HG03442 (cell line): ENCODE measurements around the gene CHST12.

Experiments
- ATAC-seq: cut with Tn5 transposase; IDR thresholded peaks from one replicate; pipeline ENCODE4 v1.9.1; 2021; ENCODE audit warnings: mild to moderate bottlenecking, moderate library complexity; ENCODE audit not compliant: unreplicated experiment

Gene CHST12

DNA sequence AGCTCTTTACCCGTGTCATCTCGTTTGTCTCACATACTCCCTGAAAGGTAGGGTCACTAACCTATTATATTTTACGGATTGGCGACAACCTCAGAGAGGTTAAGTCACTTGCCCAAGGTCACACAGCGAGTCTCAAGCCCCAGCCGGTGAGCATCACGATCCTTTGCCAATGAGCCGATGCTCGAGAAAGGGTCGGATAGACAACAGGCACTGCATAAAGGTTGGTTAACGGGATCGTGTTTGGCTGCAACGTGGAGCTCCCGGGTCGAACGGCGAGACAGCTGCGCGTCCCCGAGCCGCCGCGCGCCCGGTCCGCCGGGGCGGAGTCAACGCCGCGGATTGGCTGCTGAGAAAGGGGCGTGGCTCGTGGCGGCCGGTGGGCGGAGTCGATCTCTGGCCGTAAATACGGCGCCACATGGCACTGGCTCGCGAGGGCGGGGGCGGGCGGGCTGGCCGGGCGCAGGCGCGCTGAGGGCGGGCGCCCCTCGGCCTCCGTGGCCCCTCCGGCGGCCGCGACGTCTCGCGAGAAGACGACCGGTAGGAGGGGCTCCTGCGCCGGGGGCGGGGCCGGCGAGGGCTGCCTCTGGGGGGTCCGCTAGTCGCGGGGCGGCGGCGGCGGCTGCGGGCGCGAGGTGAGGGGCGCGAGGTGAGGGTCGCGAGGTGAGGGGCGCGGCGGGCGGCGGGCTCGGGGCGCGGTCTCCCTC lies at the start of gene CHST12:
Gene CHST12 (plus strand): TSS at position 598 of the 704 bp plus-strand sequence. CDS start 29,029 bp downstream, outside the sequence.
- peak; percentile 39 for ATAC-seq

DNA sequence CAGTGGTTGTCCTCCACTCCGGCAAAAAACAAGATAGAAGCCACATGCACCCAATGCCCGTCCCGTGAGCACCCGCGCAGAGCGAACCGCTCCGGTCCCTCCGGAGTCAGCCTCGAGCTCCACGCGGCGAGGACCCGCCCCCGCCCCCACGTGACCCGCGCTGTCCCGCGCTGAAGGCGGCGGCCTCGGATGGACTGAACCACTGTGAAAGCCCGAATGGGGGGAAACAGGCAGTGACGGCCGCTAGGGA lies 49.5 kb upstream of the CHST12 start:
- ATAC-seq = peak; percentile 40

DNA sequence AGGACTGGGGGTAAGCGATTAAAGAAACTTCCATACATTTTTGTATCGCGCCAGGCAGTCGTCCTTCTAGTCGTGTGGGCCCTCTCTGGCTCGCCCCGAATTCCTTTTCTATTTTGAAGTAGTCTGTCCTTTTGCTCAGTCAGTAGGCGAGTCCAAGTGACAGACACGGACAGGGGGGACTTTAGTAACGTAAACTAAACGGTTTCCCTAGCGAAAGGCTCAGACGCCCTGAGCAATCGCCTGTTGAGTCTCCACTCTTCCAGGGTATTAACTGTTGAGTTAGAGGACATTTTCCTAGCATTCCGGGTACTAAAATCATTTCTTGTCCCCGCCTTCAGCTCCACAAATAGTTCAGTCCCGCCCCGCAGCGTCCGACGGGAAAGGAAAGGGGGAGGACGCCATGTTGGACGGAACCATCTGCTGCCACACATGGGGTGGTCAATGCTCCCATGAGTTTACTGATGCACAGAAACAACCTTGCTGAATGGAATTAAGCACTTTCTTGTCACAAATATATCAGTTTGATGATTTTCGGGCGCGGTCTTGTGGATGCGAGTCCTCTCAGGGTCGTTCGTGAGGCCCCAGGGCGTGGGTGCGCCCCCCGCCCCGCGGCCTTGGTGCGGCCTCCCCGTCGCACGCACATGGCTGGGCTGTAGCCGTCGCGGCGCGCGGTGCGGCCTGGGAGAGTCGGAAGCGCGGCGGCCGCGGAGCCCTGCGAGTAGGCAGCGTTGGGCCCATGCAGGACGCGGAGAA lies 49.0 kb upstream of the CHST12 start, which contains the start of gene EIF3B:
Gene EIF3B (plus strand): TSS at position 642 of the 753 bp plus-strand sequence. CDS start 95 bp downstream, at position 737.
- ATAC-seq = peak; percentile 80

DNA sequence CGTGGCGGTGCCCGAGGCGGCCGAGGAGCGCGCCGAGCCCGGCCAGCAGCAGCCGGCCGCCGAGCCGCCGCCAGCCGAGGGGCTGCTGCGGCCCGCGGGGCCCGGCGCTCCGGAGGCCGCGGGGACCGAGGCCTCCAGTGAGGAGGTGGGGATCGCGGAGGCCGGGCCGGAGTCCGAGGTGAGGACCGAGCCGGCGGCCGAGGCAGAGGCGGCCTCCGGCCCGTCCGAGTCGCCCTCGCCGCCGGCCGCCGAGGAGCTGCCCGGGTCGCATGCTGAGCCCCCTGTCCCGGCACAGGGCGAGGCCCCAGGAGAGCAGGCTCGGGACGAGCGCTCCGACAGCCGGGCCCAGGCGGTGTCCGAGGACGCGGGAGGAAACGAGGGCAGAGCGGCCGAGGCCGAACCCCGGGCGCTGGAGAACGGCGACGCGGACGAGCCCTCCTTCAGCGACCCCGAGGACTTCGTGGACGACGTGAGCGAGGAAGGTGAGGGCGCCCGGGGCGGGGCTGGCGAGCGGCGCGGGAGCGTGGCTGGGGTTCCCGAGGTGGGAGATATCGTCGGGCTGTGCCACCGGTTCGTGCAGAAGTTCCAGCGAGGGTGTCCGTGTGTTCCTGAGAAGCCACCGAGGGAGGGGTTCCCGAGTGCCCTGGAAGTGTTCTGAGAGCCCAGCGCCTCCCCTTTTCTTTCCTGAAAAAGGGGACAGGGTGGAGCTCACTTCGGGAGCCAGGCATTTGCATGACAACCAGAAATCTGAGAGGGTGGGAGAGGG lies 48.3 kb upstream of the CHST12 start:
- peak; percentile 20 for ATAC-seq

DNA sequence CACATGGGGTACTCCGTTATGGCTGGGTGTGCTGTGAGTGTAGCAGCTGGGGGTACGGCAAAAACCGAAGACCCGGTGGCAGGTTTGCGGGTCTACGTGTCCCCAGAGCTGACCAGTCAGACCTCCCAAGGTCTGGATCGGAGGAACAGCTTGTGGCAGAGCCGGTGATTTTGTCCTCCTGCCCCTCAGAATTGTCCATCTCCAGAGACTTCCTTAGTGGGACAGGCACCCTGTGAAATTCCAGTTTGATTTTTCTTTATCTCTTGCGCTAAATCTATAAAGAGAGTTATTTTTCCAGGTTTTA lies 47.8 kb upstream of the CHST12 start:
- ATAC-seq = no peak

DNA sequence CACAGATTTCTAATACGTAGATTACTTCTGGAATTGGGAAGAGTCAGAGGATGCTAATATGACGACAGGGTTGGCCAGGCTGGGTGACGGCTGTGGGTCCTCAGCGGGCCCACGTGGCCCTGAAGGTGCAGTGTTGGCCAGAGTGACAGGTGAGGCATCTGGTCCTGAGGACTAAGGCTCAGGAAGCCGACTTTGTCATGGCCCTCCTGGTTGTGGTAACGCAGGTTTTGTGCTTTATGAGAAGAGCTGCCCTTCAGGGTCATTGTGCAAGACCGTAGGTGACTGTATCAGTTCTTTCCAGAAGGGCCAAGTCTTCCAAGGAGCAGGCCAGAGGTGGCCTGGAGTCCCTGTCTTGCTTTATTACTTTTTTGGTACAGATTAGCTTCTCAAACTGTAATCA lies 46.2 kb upstream of the CHST12 start:
- no peak for ATAC-seq

DNA sequence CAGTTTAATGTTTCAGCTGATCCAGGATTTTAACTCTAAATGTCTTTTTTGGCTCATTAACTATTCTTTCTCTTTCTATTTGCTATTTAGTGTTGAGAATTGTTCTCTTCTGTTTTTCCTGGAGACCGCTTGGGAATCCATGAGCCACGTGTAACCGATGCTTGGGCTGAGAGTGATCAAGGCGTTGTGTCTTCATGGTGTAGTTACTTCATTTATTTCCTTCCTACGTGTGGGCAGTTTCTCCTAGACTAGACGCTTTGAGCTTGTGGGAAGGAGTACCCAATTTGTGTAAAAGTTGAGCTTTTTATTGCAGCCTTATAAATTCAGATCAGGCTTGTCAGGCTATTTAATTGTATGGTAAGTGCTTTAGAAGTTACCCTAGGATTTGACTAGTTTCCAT lies 45.8 kb upstream of the CHST12 start:
- no peak for ATAC-seq

DNA sequence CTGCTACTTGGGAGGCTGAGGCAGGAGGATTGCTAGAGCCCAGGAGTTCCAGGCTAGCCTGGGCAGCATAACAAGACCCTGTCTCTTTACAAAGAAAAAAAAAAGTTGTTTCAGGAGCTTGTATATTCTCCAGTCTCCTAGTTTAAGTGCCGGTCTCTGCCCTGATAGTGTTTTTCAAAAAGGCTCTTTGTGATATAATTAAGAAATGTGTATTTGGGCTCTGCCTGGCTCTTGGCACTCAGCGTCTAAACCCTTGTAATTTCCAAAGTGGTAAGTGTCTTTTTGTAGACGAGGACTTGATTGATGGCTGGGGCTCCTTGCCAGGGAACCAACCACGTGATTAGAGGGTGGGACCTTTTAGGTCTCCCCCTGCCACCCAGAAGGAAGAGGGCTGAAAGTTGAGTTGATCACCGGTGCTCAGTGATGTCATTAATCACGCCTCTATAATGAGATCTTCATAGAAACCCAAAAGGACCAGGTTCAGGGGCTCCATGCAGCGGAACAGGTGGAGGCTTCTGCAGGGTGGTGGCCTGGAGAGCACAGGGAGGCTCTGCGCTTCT lies 44.4 kb upstream of the CHST12 start:
- ATAC-seq = no peak

DNA sequence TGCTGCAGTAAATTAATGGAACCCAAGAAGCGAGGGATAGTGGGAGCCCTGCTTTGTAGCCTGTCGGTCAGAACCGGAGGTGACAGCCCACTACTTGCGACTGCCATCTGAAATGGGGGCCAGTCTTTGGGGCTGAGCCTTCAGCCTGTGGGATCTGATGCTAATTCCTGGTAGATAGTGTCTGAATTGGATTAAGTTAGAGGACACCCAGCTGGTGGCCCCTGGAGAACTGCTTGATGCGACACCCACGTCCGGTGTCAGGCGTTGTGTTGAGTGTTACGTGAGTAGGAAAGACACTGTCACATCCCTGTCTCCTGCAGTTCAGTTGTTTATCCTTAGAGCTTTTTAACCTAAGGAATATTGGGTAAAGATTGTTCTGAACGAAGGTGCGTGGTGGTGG lies 43.8 kb upstream of the CHST12 start:
- ATAC-seq = no peak

DNA sequence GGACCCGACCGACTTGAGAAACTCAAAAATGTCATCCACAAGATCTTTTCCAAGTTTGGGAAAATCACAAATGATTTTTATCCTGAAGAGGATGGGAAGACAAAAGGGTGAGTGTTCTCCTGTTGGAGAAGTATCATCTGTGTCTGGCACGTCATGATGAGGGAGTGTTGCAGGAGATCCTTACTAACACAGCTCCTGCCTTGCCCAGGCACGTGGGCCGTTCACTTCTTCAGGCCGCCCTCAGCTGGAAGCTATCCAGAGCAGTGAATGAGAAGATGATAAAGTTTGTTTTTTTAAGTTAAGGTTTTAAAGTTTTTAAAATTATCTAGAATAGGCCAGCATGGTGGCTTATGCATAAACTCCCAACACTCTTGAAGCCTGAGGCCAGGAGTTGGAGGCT lies 42.6 kb upstream of the CHST12 start:
- ATAC-seq = no peak

DNA sequence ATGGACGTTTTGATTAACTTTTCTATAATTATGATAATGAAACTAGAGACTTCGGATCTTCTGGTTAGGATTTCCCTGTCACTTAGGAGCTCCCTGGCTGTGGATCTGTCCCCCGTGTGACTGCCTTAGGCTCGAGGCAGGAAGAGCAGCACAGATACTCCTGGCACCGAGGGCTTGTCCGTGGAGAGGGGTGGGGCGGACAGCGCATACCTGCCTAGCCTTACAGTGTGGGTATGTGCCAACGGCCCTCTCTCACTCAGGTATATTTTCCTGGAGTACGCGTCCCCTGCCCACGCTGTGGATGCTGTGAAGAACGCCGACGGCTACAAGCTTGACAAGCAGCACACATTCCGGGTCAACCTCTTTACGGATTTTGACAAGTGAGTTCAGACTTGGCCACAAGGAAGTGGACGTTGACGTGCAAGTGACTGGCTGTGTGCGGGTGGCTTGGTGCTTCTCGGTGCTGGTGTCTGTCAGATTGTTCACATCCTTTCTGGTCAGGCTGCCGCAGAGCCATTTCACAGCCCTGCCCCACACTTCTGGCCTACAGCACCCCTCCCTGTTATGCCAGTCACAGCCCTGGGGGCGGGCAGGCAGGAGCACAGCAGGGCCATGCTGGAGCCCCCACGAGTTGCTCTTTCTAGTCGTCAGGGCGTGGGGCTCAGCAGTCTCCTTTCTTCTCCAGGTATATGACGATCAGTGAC lies 40.9 kb upstream of the CHST12 start:
- ATAC-seq = no peak

DNA sequence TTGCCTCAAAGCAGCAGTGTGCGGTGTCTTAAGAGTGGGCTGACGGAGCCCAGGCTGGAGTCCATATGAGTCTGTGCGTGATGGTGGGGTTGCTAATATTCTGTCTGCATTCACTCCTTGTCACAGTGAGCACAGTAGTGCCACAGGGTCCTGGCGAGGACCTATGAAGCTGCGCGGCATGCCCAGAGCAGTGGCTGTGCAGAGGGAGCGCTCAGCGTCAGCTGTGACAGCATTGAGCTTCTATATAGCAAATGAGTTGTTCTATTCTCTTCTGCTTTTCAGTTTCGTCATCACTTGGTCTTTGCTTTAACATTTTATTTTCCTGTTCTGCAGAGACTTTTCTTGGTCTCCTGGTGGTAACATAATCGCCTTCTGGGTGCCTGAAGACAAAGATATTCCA lies 34.3 kb upstream of the CHST12 start:
- ATAC-seq = no peak

DNA sequence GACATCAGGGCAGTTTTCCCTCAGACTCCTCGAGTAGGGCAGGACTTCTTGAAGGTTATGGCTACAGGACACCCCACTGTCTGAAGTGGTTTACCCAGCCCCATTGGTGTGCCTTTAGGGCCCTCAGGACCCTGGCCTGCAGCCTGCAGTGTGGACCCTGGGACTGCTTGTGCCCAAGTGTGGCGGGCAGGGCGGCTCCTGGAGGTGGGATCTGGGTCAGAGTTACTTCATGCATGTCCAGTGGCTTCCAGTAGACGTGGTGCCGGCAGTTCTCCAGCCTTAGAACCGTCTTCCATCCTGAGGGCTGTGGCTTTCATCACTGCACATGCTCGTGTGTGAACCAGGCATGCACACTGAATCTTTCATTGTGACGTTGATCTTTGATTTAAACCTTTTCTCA lies 32.1 kb upstream of the CHST12 start:
- ATAC-seq = no peak

DNA sequence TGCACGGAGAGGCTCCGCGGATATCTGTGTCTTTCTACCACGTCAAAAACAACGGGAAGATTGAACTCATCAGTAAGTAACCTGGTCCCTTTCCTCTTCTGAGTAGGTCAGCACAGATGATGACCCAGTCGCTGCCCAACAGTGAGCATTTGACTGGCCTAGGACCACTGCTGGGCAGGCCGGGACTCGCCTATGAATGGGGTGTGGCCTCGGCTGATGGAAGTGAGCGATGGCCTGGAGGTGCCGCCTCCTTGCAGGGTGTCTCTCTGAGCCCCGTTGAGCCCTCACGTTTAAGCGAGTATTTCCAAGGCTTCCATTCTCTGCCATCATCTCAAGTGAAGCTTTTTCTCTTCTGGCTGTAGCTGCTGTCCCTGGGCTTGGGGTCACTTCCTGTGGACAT lies 30.7 kb upstream of the CHST12 start:
- no peak for ATAC-seq

DNA sequence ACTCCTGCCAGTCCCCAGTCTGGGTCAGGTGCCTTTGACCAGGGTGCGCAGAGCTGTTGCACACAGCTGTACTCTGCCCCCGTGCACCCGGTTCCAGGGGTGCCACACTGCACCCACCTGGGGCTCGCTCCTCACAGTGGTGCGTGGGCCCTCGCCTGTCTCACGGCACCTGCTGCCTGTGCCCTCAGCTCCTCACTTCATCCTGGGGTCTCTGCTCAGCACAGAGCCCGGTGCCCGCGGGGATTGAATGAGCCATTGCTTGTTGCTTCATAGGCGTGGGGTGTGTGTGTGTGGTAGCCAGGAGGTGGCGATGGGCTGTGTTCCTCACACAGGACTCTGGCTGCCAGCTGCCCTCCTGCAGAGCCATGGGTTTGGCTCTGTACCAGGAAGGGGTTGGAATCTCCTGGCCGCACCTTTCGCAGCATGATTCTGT lies 30.3 kb upstream of the CHST12 start:
- no peak for ATAC-seq

DNA sequence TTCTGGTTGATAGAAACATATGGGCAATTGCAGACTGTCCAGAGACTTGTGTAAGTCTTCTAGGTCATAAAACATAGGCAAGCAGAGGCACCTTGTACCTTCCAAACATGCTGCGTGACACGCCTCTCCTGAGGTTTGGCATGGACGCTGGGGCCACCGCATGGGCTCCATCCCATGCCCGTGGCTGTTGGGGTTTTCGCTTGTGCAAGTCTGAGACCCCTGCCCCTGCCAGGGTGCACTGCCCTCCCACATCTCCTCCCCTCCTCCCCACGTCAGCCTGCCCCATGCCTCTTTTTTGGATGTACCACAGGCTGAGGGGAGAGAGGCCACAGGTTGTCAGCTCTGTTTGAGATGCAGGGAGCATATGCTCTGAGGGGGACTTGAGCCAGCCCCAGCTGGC lies 29.8 kb upstream of the CHST12 start:
- ATAC-seq = no peak

DNA sequence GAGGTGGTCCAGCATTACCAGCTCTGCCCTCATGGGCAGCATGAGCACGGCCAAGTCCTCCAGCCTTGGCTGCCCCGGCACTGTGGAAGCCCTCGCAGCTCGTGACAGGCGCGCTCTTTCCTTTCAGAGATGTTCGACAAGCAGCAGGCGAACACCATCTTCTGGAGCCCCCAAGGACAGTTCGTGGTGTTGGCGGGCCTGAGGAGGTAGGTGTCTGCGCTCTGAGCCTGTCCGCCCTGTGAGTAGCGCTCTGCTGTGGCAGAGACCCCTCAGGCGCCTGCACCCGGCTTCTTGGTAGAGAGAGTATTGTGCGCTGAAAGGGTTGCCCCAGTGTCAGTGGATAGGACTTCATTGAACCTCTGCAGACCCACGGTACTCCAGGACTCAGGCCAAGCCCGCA lies 29.0 kb upstream of the CHST12 start:
- ATAC-seq = no peak

DNA sequence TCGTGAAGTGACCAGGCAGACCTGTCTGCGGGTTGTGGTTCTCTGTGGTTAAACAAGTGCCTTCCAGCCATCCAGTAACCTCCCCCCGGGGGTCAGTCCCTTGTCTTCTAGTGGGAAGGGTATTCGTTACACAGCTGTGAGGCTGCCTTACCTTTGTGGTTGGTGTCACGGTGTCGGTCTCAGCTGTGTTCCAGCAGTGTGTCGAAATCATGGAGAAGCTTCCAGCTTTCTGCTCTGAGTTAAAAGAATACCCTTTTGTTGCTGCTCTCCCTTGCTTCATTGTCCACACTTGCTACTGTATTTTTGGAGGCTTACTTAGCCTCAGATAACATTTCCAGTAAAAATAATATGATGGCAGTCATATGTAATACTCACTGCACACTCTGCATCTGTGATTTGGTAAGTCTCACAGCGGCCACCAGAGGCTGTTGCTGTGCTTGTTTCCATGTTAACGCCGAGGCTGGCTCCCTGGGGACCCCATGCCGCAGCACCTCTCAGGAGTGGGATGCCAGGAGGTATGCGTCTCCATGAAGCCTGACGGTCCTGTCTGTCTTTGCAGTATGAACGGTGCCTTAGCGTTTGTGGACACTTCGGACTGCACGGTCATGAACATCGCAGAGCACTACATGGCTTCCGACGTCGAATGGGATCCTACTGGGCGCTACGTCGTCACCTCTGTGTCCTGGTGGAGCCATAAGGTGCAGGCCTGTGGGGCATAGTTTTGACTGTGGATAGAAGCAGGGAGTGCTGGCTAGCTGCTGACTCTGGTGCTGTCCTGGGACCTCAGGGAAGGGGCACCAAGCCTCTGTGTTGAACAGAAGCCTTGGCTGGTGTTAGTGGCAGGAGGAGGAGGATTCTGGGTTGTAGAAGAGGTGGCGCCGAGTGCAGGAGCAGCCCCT lies 28.3 kb upstream of the CHST12 start:
- ATAC-seq = no peak

DNA sequence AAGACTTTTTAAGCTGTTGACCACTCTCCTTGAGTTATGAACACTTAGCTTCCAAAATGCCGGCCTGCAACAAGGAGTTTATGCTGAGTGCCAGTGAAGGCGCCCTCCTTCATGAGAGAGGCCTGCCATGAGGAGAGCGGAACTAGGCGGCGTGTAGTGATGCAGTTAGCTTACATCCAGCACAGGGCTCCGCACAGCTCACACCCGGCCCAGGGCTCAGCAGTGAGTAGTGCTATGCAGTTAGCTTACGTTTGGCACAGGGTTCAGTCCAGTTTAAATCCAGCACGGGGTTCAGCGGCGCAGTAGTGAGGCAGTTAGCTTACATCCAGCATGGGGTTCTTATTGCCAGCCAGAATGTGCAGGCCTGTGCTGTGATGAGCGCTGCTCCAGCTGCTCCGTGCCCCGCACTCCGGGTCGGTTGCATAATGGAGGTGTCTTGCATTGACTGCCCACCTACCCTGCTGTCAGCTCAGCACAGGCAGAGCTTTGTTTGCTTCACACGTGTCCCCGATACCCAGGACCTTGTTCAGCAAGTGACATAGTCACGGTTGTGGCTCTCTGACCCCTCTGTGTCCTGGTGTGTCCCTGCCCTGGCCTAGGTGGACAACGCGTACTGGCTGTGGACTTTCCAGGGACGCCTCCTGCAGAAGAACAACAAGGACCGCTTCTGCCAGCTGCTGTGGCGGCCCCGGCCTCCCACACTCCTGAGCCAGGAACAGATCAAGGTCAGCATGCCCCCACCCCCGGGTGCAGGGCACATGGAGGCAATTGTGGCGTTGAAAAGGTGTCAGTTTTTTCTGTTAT lies 26.9 kb upstream of the CHST12 start:
- no peak for ATAC-seq
